Astrocyte (in vitro differentiated cells and primary cell): ENCODE measurements around the gene FGD5. TPM values are rescaled to one million over a fixed set of nuclear protein-coding genes. Genes with fewer than 3 reads are reported as not detected.
A peak's percentile ranks its signal among the peaks of the same experiment; 100 is the strongest.

Source experiments
- DNase-seq: peaks from one replicate; pipeline ENCODE4 v3.0.0-alpha.2; 2010; ENCODE audit warnings: low read depth
- FAIRE-seq: peaks from 2 replicates; lab custom pipeline; 2011; peaks lifted over from hg19 to GRCh38; lab: Jason Lieb, UNC
- H2AFZ ChIP-seq: 2 replicates; pipeline ENCODE4 v1.6.0; 2012; ENCODE audit warnings: low read depth, low read length, inconsistent platforms
- H3K27ac ChIP-seq: 2 replicates; pipeline ENCODE4 v1.5.1; 2011; ENCODE audit warnings: low read depth, low read length, inconsistent platforms
- H3K27me3 ChIP-seq: 2 replicates; pipeline ENCODE4 v1.6.0; 2011; ENCODE audit warnings: low read length, inconsistent platforms; ENCODE audit not compliant: insufficient read depth
- H3K36me3 ChIP-seq: 2 replicates; pipeline ENCODE4 v1.5.1; 2011; ENCODE audit warnings: low read length, inconsistent platforms; ENCODE audit not compliant: insufficient read depth
- H3K4me1 ChIP-seq: 2 replicates; pipeline ENCODE4 v1.5.1; 2011; ENCODE audit warnings: low read length, inconsistent platforms; ENCODE audit not compliant: insufficient read depth
- H3K4me2 ChIP-seq: 2 replicates; pipeline ENCODE4 v1.6.0; 2012; ENCODE audit warnings: low read length, inconsistent platforms
- H3K4me3 ChIP-seq: 2 replicates; pipeline ENCODE4 v1.5.1; 2011; ENCODE audit warnings: low read depth, mild to moderate bottlenecking, low read length, inconsistent platforms; ENCODE audit not compliant: insufficient read depth
- H3K79me2 ChIP-seq: 2 replicates; pipeline ENCODE4 v1.6.0; 2012; ENCODE audit warnings: mild to moderate bottlenecking, low read length, inconsistent platforms; ENCODE audit not compliant: insufficient read depth
- H3K9ac ChIP-seq: 2 replicates; pipeline ENCODE4 v1.6.0; 2012; ENCODE audit warnings: mild to moderate bottlenecking, low read length, inconsistent platforms
- H3K9me3 ChIP-seq: 2 replicates; pipeline ENCODE4 v1.5.1; 2012; ENCODE audit warnings: low read depth, mild to moderate bottlenecking, low read length, inconsistent platforms; ENCODE audit not compliant: insufficient read depth
- H4K20me1 ChIP-seq: 2 replicates; pipeline ENCODE4 v1.6.0; 2012; ENCODE audit warnings: low read length, inconsistent platforms; ENCODE audit not compliant: insufficient read depth
- H3K27ac Mint-ChIP-seq: one replicate; pipeline ENCODE4 v1.8.0; 2021; ENCODE audit warnings: mild to moderate bottlenecking, mixed read lengths; ENCODE audit not compliant: unreplicated experiment
- H3K27me3 Mint-ChIP-seq: one replicate; pipeline ENCODE4 v1.8.0; 2021; ENCODE audit warnings: low read depth, mixed read lengths; ENCODE audit not compliant: unreplicated experiment
- H3K36me3 Mint-ChIP-seq: one replicate; pipeline ENCODE4 v1.8.0; 2021; ENCODE audit warnings: low read depth, mixed read lengths; ENCODE audit not compliant: unreplicated experiment
- H3K4me1 Mint-ChIP-seq: one replicate; pipeline ENCODE4 v1.8.0; 2021; ENCODE audit warnings: low read depth, mixed read lengths; ENCODE audit not compliant: unreplicated experiment
- H3K4me3 Mint-ChIP-seq: one replicate; pipeline ENCODE4 v1.8.0; 2021; ENCODE audit warnings: mild to moderate bottlenecking, moderate library complexity, mixed read lengths; ENCODE audit not compliant: unreplicated experiment
- H3K9me3 Mint-ChIP-seq: one replicate; pipeline ENCODE4 v1.8.0; 2021; ENCODE audit warnings: mild to moderate bottlenecking, mixed read lengths; ENCODE audit not compliant: unreplicated experiment
- EZH2 ChIP-seq: IDR thresholded peaks from 2 replicates; pipeline ENCODE4 v1.6.1; 2012; ENCODE audit warnings: mild to moderate bottlenecking, low read length, inconsistent platforms; ENCODE audit not compliant: insufficient read depth
- total RNA-seq: library from RNA; stranded (reverse); gene quantifications from 2 replicates; pipeline ENCODE4 v1.2.1, GENCODE V29; 2021
- TF ChIP-seq, protein P1 (sequence below): IDR thresholded peaks from 2 replicates; pipeline ENCODE4 v1.5.1; 2011; ENCODE audit warnings: low read depth, mild to moderate bottlenecking, inconsistent platforms, low read length, moderate library complexity; ENCODE audit not compliant: insufficient read depth

The FGD5 gene
- total RNA-seq, 1 donor from 2014 or later, result 2.0 TPM

GRCh38 chr3:14914779-14915117 lies 96.0 kb downstream of the FGD5 start:
- Histone ChIP-seq H3K27me3 (peaks cover 13% of the 10 kb centered on the region), H2AFZ (no peak overlapping the region), H4K20me1 (no peaks in the 10 kb centered on the region), H3K4me1 (no peaks in the 10 kb centered on the region), H3K4me3 (no peak overlapping the region), H3K27ac (no peak overlapping the region), H3K9ac (no peak overlapping the region), H3K9me3 (no peaks in the 10 kb centered on the region), H3K79me2 (no peaks in the 10 kb centered on the region), H3K36me3 (no peaks in the 10 kb centered on the region), H3K4me2 (no peak overlapping the region)
- DNase-seq, result no peak
- Mint-ChIP-seq H3K36me3 (peaks cover 2% of the 10 kb centered on the region), H3K27ac (peak overlapping the region; percentile 58), H3K4me3 (no peak overlapping the region), H3K9me3 (peaks cover 5% of the 10 kb centered on the region), H3K27me3 (peaks cover 44% of the 10 kb centered on the region), H3K4me1 (peaks cover 3% of the 10 kb centered on the region)
- no peak for FAIRE-seq
- TF ChIP-seq EZH2, result no peak

DNA sequence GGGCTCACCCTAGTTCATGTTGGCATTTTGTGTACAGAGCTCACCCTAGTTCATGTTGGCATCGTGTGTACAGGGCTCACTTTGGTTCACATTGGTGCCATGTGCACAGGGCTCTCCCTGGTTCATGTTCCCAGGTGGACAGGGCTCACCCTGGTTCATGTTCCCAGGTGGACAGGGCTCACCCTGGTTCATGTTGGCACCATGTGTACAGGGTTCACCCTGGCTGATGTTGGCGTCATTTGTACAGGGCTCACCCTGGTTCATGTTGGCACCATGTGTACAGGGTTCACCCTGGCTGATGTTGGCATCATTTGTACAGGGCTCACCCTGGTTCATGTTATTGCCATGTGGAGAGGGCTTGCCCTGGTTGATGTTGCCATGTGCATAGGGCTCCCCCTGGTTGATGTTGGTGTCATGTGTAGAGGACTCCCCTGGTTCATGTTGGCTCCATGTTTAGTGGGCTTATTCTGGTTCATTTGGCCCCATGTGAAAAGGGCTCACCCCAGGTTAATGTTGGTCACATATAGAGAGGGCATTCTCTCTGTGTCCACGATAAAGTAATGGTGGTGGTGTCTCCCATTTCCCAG lies 97.0 kb downstream of the FGD5 start:
- H3K36me3 Mint-ChIP-seq, result peaks cover 2% of the 10 kb centered on the region
- FAIRE-seq (no peak), DNase-seq (no peak)
- peaks cover 43% of the 10 kb centered on the region for H3K27me3 Mint-ChIP-seq
- H3K4me2 ChIP-seq, result no peak overlapping the region
- H3K9me3 Mint-ChIP-seq, result peaks cover 5% of the 10 kb centered on the region
- no peaks in the 10 kb centered on the region for H4K20me1 ChIP-seq
- no peak overlapping the region for H3K27ac Mint-ChIP-seq
- H3K27me3 ChIP-seq, result peaks cover 13% of the 10 kb centered on the region
- no peak overlapping the region for H3K27ac ChIP-seq
- H3K4me1 ChIP-seq, result peaks cover under 1% of the 10 kb centered on the region
- H3K79me2 ChIP-seq, result no peaks in the 10 kb centered on the region
- no peak overlapping the region for H3K9ac ChIP-seq
- H3K36me3 ChIP-seq, result no peaks in the 10 kb centered on the region
- H3K4me1 Mint-ChIP-seq, result peaks cover 5% of the 10 kb centered on the region
- H2AFZ ChIP-seq, result no peak overlapping the region
- no peak overlapping the region for H3K4me3 ChIP-seq
- peak overlapping the region; percentile 20 for H3K4me3 Mint-ChIP-seq
- H3K9me3 ChIP-seq, result no peaks in the 10 kb centered on the region
- TF ChIP-seq, protein P1, sequence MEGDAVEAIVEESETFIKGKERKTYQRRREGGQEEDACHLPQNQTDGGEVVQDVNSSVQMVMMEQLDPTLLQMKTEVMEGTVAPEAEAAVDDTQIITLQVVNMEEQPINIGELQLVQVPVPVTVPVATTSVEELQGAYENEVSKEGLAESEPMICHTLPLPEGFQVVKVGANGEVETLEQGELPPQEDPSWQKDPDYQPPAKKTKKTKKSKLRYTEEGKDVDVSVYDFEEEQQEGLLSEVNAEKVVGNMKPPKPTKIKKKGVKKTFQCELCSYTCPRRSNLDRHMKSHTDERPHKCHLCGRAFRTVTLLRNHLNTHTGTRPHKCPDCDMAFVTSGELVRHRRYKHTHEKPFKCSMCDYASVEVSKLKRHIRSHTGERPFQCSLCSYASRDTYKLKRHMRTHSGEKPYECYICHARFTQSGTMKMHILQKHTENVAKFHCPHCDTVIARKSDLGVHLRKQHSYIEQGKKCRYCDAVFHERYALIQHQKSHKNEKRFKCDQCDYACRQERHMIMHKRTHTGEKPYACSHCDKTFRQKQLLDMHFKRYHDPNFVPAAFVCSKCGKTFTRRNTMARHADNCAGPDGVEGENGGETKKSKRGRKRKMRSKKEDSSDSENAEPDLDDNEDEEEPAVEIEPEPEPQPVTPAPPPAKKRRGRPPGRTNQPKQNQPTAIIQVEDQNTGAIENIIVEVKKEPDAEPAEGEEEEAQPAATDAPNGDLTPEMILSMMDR, result no peak
- no peak for TF ChIP-seq EZH2

DNA sequence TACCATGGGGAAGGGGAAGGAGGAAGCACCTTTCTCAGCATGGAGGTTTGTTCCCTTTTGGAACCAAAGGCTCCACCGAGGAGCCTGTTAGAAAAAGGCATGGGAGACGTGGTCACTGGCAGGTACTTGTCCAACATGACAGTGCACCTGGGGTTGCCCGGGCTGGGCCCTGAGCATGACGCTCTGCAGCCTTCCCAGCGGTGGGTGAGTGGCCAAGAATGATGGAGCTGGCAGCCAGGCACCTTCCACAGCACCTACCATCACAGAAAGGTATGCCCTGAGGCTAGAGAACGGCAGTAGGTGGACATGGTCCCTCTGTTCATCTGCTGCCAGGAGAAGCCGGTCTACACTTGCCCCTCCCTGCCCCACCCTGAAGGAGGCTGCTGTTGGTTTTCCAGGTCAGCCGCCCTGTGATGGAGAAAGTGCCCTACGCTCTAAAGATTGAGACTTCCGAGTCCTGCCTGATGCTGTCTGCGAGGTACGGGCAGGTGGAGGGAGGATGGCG lies 99.6 kb downstream of the FGD5 start:
- no peak for DNase-seq
- H3K4me1 ChIP-seq, result peaks cover 15% of the 10 kb centered on the region
- peaks cover 13% of the 10 kb centered on the region for H3K27me3 ChIP-seq
- H3K4me3 Mint-ChIP-seq, result no peak overlapping the region
- no peaks in the 10 kb centered on the region for H3K36me3 ChIP-seq
- peaks cover 29% of the 10 kb centered on the region for H3K27me3 Mint-ChIP-seq
- peaks cover 5% of the 10 kb centered on the region for H3K9me3 Mint-ChIP-seq
- no peak for FAIRE-seq
- H3K27ac ChIP-seq, result no peak overlapping the region
- no peaks in the 10 kb centered on the region for H3K36me3 Mint-ChIP-seq
- H3K27ac Mint-ChIP-seq, result no peak overlapping the region
- no peak overlapping the region for H3K4me2 ChIP-seq
- peaks cover 14% of the 10 kb centered on the region for H3K4me1 Mint-ChIP-seq
- no peaks in the 10 kb centered on the region for H3K79me2 ChIP-seq
- H2AFZ ChIP-seq, result no peak overlapping the region
- H3K9ac ChIP-seq, result no peak overlapping the region
- no peaks in the 10 kb centered on the region for H3K9me3 ChIP-seq
- H3K4me3 ChIP-seq, result no peak overlapping the region
- no peak for TF ChIP-seq EZH2
- TF ChIP-seq, protein P1, result no peak
- peaks cover 3% of the 10 kb centered on the region for H4K20me1 ChIP-seq
